MV-4-11 (cell line): Measurements from ENCODE around the gene C10orf71.

Experiments used
- DNase-seq: peaks from one replicate; lab custom pipeline; 2025; lab: John Stamatoyannopoulos, UW

Gene C10orf71

DNA sequence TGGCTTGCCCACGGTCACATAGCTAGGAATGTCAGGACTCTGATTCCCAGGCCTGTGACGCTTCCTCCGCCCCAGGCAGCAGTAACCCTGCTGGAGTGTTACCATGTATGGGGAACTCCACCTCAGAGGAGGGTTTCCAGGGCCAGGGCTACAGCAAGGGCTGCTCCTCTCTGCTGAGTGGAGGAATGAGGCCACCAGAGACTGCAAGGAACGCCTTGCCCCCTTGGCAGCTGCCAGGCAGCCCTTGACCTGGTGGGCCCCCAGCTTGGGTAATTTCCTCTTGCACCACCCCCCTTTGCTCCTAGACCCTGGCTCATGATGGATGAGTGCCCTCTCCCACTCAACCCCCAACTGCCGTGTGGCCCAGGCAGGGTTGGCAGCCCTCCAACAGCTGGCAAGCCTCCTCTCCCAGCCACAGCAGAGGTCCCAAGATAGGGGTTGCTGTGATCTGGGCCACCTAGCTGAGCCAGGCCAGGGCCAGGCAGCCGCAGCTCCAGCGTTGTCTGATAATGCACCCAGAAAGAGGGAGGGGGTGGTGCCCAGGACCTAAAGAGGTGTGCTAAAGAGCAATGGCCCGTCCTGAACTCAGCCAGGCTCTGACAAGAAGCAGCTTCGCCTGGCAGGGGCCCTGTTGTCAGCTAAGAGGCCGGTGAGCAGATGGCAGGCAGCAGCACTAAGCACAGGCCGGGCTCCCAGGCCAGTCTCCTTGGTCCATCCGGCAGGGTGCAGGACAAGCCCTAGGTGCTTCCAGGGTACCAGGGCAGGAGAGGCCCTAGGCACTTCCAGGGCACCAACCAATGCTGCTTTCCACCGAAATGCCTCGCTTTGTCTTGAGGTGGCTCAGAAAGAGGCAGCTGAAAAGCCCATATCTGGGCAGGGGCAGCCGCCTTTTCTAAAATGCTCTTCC, 61.6 kb downstream of the C10orf71 start:
- DNase-seq = peak; percentile 31

DNA sequence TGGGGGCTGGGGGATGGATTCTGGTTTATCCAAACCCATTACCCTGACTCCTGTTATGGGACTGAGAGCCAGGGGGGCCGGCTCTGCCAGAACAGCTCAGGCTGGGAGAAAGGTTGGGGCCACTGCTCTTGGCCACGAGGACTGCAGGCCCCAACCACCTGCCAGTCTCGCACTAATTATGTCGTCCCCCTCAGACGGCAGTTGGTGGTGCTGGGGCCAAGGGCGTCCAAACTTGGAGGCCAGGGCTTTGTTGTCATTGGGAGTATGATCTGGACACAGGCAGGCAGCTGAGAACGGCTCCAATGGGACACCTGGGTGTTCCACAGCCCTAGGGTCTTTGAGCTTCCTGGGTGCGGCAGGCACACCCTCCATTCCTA, 62.2 kb downstream of the C10orf71 start:
- no peak for DNase-seq

DNA sequence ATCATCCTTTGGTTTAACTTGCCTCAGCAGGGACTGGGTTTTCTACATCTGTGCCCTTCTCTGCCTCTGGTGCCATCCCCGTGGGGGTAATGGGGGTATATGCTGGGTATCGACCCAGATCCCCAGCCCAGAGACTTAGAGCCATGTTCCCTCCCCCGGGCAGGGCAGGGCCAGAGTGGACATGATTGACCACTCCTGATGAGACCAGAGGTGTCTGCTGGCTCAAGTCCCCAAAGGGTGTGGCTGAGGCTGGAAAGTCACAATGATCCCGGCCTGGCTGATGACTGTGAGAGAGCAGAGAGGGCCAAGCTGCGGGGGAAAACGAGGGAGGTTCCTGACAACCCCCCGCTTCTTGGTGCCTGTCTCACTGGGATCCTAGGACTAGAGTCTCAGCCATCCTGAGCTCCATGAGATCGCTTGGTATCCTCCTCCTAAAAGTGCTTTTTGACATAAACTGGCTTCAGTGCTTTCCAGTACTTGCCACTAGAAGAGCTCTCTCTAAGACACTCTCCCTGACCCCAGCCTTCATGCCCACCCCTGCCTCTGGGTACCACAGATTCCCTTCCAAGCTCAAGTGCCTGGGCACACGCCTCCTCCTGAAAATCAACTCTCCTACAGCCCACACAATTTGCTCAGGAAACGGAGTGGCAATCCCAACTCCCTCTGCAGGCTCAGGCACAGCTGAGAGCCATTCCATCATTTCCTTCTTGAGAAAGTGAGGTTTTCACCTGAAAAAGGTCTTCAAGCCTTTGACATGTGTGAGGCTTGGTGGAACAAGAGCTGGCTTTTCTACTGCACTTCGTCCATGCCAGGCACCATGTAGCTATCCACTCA, 63.0 kb downstream of the C10orf71 start:
- DNase-seq = no peak

DNA sequence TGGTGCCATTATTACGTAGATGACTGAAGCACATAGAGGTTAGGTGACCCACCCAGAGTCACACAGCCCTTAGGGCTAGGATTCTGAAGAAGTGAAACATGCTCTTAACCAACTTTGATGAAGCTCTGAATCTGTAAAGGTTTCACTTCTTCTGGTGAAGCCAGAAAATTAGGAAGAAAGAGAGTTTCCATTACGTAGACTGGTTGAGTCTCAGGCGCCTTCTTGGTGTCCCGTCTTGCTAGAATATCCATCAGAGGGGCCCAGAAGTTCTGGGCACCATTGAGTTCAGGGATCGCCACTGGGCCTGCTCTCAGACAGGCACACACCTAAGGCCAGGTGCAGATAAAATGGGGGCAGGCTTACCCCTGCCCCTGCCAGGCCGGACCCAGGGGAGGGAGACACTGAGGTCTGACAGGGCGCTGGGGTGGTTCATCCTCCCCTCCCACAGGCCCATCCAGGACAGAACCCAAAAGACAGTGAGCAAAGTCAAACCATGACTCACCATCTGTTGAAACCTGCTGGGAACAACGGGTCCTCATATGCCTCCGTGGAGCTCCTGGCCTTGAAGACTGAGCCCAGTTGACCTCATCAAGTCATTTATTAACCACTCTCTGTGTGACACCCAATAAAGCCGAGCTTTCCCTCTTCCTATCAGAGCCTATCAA, 63.8 kb downstream of the C10orf71 start:
- DNase-seq = peak; percentile 97

GRCh38 chr10:49363309-49364031, 64.5 kb downstream of the C10orf71 start:
- DNase-seq = no peak

DNA sequence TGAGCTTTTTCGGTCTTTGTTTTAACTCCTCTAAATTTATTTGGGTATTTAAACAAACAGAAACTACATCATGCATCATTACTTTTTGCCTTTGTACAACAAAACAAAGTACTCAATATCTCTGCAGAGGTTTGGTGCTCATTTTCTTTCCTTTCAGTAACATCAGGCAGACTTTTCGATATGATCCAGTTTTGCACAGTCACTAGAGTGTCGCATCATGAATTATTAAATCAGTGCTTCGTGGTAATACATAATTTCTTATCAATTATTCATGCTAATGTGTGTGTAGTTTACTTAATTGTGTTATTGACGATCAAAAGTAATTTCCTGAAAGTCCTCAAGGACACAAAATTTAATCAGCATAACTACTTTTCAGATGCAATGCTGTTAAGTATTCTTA, 65.1 kb downstream of the C10orf71 start:
- no peak for DNase-seq

DNA sequence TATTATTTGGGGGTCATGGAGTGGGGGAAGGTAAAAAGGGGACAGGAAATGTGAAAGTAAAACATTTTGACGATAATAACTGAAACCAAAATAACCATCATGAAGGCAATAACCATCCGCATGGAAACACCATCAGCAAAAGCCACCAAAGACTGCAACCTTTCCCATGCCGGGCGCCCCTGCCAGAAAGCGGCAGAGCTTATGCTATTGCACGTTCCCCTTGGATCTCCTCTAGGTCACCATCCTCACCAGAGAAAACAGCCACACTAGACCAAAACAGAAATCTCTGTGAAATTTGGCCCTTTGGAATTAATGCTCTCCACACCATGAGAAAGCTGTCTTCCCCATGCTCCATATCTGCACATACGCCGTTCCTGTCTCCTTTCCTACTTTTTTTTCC, 65.8 kb downstream of the C10orf71 start:
- no peak for DNase-seq

DNA sequence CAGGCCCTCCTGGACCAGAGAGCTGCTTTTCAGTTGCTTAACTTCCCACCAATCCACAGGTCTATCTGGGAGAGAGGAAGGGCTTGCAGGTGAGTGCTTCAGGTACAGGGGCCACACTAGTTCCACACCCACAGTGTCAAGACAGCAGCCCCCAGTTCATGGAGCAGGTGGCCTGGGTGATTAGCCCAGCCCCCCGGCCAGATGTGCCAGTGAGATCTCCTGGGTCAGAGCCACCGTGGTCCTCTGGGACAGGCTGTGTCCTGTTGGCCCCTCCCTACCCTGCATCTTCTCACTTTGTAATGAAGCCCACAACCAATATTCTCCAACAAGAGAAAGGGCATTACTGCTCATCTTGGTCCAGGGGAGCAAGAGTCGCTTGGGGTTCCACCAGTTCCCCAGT, 66.3 kb downstream of the C10orf71 start:
- no peak for DNase-seq

DNA sequence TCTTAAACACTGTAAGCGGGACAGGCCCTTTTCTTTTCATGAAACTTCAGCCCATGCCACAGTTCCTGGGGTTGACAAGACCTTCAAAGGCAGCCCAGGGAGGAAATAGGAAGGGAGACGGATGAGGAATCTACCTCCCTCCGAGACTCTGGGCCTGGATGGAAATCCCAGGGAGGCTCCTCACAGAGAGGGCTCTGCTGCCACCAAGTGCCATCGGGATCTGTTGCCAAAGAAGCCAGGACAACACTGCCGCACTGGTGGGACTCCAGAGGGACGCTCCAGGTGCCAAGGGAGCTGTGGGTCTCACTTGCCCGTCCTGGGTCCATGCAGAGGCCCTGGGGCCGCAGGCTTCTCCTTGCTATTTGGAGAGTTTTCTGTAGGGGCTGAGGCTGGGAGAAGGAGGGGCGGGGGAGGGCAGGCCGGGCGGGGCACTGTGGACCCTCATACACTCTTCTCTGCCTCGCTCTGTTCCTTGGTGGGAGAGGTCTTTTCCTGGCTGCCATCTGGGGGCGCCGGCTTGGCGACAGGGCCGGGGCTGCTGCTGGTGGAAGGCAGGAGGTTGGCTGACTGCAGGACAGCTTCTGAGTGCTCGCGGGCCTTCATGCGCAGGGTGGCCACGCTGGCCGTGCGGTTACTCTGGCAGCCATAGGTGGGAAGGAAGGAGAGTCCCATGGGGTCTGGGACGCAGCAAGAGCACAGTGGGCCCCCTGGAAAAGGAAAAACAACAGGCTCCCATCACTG, 66.9 kb downstream of the C10orf71 start:
- DNase-seq = no peak

DNA sequence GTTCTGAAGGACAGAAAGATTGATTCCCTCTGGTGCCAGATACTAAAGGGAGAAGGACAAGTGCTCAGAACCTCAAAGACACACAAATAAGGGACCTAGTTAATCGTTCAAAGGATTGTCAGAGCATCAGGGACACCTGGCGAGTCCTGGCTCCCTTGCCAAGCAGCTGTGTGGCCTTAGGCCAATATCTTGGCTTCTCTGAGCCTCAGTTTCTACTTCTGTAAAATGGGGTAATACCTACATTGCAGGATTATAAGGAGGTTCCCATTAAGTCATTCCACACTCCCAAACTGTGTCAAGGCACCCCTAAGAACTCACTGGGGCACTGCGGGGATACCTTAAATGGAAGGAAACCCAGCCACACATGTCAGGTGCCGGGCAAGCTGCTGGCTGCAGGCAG, 67.5 kb downstream of the C10orf71 start:
- DNase-seq = no peak

DNA sequence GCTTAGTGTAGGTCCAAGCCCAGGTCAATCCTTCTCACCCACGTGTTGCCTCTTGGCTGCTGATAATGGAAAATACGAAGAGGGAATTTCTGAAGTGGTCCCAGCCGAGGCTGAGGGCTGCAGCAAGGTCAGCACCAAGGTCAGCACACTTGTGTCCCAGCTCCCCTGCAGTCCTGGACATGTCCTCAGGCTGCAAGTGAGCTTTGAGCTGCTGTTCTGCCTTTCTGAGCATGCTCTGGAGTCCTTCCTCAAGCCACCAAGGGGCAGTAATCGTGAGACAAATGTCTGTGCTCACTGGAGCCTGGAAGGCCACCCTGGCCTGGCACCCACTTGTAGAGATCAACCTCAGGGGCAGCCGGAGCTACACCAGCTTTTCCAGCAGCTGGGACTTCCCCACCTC, 68.6 kb downstream of the C10orf71 start:
- DNase-seq = no peak

GRCh38 chr10:49368256-49368655, 69.3 kb downstream of the C10orf71 start:
- no peak for DNase-seq

DNA sequence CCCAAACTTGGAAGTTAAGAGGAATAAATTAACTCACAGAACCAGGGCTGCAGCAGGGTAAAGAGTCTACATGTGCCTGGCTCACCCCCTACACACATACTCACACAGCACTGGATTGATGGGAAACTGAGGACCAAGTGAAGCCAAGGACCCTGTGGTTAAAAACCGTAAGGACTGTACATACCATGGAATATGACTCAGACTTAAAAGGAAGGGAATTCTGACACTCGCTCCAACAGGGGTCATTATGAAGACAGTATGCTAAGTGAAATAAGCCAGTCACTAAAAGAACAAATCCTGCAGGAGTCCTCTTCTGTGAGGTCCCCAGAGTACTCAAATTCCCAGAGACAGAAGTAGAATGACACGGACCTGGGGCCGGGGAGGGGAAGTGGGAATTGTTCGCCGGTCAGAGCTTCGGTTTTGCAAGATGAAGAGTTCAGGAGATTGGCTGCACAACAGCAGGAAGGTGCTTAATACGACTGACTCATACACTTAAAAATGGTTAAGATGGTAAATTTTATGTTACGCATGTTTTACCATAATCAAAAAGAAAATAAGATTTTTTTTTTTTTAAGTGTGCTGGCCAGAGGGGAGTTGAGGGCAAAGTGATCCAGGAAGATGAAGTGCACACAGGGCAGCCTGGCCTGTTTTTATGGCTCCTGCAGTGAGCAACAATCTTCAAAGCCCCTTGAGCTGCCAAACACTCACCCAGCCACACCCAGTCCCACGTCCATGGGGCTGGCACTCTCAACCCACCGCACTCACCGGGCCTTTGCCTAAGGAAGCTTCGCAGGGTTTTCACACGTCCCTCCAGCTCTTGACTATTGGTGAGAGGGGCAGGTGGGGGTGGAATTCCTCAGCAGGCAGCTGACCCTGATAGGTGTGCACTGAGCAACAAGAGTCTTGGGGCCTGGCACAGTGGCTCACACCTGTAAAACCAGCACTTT, 70.5 kb downstream of the C10orf71 start:
- DNase-seq = peak; percentile 48

DNA sequence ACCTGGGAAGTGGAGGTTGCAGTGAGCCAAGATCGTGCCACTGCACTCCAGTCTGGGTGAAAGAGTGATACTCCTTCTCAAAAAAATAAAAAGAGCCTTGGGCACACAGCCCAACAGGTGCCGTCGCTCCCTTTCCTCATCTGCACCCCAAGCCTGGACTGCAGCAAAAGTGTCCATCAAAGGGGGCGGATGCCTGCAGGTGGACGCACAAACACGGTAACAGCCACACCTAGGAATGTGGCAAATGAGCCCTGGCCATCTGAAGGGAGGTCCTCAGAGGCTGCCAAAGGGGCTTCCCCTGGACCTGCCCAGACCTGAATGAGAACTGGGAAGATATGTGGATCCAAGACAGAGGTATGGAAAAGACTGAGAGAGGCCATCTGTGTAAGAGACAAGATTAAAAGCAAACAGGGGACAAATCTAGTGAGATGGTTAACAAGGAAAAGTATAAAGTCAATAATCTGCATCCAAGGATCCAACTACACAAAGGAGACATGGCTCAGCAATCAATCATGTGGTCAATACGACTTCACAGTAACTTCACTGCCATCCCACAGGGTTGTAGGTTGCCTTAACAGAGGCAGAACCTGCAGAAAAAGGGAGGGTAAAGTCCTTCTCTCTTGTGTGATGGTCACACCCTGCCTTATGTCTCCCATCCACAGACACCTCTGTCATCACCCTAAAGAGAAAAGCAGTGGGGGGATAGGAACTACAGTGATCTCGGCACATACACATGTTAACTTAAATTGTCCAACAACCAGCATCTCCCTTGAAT, 71.5 kb downstream of the C10orf71 start:
- DNase-seq = no peak

GRCh38 chr10:49371967-49372366, 73.0 kb downstream of the C10orf71 start:
- DNase-seq = no peak

GRCh38 chr10:49373361-49373760, 74.4 kb downstream of the C10orf71 start:
- DNase-seq = no peak

GRCh38 chr10:49374740-49375139, 75.8 kb downstream of the C10orf71 start:
- no peak for DNase-seq

DNA sequence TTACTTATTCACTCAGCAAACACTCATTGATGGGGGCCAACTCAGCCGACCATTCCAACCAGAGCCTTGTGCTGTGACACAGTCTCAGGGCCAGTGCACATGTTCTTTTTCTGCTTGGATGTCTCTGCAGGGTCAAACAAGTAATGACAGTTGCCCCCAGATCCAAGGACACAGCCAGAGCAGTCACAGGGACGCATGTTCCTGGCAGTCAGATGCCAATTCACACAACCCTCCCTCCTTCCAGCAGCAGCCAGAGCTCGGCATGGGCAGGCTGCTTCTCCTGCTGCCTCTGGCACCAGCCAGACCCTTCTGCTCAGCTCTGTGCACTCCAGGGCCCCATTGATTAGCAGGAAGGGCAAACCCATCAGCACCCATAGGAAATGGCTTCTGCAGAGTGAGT, 76.6 kb downstream of the C10orf71 start:
- DNase-seq = no peak
